ENCODE measurements around the gene DYSF.

- TF ChIP-seq, protein P1, sequence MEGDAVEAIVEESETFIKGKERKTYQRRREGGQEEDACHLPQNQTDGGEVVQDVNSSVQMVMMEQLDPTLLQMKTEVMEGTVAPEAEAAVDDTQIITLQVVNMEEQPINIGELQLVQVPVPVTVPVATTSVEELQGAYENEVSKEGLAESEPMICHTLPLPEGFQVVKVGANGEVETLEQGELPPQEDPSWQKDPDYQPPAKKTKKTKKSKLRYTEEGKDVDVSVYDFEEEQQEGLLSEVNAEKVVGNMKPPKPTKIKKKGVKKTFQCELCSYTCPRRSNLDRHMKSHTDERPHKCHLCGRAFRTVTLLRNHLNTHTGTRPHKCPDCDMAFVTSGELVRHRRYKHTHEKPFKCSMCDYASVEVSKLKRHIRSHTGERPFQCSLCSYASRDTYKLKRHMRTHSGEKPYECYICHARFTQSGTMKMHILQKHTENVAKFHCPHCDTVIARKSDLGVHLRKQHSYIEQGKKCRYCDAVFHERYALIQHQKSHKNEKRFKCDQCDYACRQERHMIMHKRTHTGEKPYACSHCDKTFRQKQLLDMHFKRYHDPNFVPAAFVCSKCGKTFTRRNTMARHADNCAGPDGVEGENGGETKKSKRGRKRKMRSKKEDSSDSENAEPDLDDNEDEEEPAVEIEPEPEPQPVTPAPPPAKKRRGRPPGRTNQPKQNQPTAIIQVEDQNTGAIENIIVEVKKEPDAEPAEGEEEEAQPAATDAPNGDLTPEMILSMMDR (conservative IDR thresholded peaks at IDR 0.05; ENCODE audit: low read depth, low read length) = no peak
- no peak for TF ChIP-seq EZH2 (IDR thresholded peaks at IDR 0.05; ENCODE audit: borderline replicate concordance, low read depth, low read length, poor library complexity, severe bottlenecking)
Measured at GRCh38 chr2:71530211-71530610, 76.8 kb downstream of the DYSF start.
